ENCODE data around the gene GLIS1. TPM values are rescaled to one million over a fixed set of nuclear protein-coding genes. Genes with fewer than 3 reads are reported as not detected.

The GLIS1 gene
- total and polyA plus RNA-seq, 10 of the 15 experiments (the other 5 are each of a cell fraction or from before 2014, with no cell fraction given) = not detected

DNA sequence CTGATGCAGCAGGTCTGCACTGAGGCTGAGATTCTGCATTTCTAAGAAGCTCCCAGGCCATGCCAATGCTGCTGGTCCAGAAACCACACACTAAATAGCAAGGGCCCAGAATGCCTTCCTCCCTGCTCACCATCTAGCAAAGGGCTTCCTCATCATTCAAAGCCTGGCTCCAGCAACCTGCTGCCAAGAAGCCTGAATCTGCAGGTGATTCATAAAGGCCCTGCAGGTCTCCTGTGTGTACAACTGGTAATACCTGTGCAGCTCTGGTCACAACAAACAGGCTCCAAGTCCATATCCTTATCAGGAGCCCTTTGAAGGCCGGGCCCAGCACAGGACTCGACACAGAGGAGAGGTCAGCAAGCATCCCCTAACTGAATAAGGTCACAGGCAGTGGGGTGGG is 26.7 kb downstream of the GLIS1 start:
- no peaks in the 10 kb centered on the region; a peak in 3 of 4 replicates for H3K27me3 ChIP-seq (replicated peaks in 1 of 2; ENCODE audit: control insufficient read depth in 2 of 2, insufficient read depth in 2 of 2, low read length in 1 of 2)
- H3K36me3 ChIP-seq (ENCODE audit: control insufficient read depth in 2 of 2, insufficient read depth in 2 of 2, low read length in 1 of 2) = no peaks in the 10 kb centered on the region
- H4K20me1 ChIP-seq (ENCODE audit: control insufficient read depth, insufficient read depth) = no peaks in the 10 kb centered on the region
- no peak overlapping the region for H3K27ac ChIP-seq (ENCODE audit: control insufficient read depth, insufficient read depth)
- intact Hi-C loops (cut with micrococcal nuclease; ENCODE audit: unreplicated experiment) = no loop called here
- no peaks in the 10 kb centered on the region for H3K4me1 ChIP-seq (ENCODE audit: control insufficient read depth, insufficient read depth, low read length)
- H3K79me2 ChIP-seq (ENCODE audit: control insufficient read depth, insufficient read depth, low read length) = no peaks in the 10 kb centered on the region
- ATAC-seq (no peak), DNase-seq (ENCODE audit: low read depth, low spot score) (no peak), FAIRE-seq (no peak)
- H3K4me3 ChIP-seq = no peak overlapping the region
- H3K9me3 ChIP-seq (replicated peaks; ENCODE audit: control insufficient read depth, insufficient read depth, low read length) = no peaks in the 10 kb centered on the region
- no peak overlapping the region for H3K4me2 ChIP-seq (ENCODE audit: control insufficient read depth, insufficient read depth)
- H2AFZ ChIP-seq (ENCODE audit: control insufficient read depth, low read depth, low read length) = no peak overlapping the region
- H3K9ac ChIP-seq (ENCODE audit: control insufficient read depth, insufficient read depth, low read length) = no peak overlapping the region
- in situ Hi-C loops (cut with MboI) = no loop called here
- 0% methylated on average over 2 of the region's 2 CpGs for WGBS (ENCODE audit: insufficient coverage, insufficient replicate concordance, low lambda C conversion rate, missing lambda C conversion rate)
- POLR2A ChIA-PET = no interaction called here
- SMC1A ChIA-PET (ENCODE audit: uncharacterized antibody, unreplicated experiment) = no interaction called here
- RAD21 ChIA-PET (ENCODE audit: unreplicated experiment) = no interaction called here
- TF ChIP-seq, protein P1, sequence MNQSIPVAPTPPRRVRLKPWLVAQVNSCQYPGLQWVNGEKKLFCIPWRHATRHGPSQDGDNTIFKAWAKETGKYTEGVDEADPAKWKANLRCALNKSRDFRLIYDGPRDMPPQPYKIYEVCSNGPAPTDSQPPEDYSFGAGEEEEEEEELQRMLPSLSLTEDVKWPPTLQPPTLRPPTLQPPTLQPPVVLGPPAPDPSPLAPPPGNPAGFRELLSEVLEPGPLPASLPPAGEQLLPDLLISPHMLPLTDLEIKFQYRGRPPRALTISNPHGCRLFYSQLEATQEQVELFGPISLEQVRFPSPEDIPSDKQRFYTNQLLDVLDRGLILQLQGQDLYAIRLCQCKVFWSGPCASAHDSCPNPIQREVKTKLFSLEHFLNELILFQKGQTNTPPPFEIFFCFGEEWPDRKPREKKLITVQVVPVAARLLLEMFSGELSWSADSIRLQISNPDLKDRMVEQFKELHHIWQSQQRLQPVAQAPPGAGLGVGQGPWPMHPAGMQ (IDR thresholded peaks at IDR 0.05; ENCODE audit: borderline replicate concordance) = no peak
- TF ChIP-seq ZNF622 (IDR thresholded peaks at IDR 0.05) (no peak), MYB (IDR thresholded peaks at IDR 0.05; ENCODE audit: borderline replicate concordance, low read depth, low read length) (no peak), EP300 (IDR thresholded peaks at IDR 0.05; ENCODE audit: borderline replicate concordance in 1 of 2, control insufficient read depth in 1 of 2, low read depth in 2 of 2, low read length in 2 of 2) (no peak), POLR2AphosphoS2 (IDR thresholded peaks at IDR 0.05; ENCODE audit: low read depth, low read length) (no peak), STAT1 (conservative IDR thresholded peaks at IDR 0.05) (no peak), KAT2A (conservative IDR thresholded peaks at IDR 0.05; ENCODE audit: control insufficient read depth, low read depth, low read length) (no peak), BCL11A (IDR thresholded peaks at IDR 0.05; ENCODE audit: low read depth, low read length) (no peak), KDM1A (IDR thresholded peaks at IDR 0.05; ENCODE audit: borderline replicate concordance) (no peak), ESRRA (IDR thresholded peaks at IDR 0.05; ENCODE audit: low read length) (no peak), SREBF2 (IDR thresholded peaks at IDR 0.05; ENCODE audit: low read length) (no peak), KLF5 (IDR thresholded peaks at IDR 0.05; ENCODE audit: partially characterized antibody) (no peak), ZNF274 (IDR thresholded peaks at IDR 0.05; ENCODE audit: insufficient read depth, insufficient read length) (no peak), TBL1XR1 (IDR thresholded peaks at IDR 0.05; ENCODE audit: low read depth, low read length) (no peak), RBBP5 (conservative IDR thresholded peaks at IDR 0.05) (no peak), IKZF2 (IDR thresholded peaks at IDR 0.05) (no peak)
- TF ChIP-seq, protein P2, sequence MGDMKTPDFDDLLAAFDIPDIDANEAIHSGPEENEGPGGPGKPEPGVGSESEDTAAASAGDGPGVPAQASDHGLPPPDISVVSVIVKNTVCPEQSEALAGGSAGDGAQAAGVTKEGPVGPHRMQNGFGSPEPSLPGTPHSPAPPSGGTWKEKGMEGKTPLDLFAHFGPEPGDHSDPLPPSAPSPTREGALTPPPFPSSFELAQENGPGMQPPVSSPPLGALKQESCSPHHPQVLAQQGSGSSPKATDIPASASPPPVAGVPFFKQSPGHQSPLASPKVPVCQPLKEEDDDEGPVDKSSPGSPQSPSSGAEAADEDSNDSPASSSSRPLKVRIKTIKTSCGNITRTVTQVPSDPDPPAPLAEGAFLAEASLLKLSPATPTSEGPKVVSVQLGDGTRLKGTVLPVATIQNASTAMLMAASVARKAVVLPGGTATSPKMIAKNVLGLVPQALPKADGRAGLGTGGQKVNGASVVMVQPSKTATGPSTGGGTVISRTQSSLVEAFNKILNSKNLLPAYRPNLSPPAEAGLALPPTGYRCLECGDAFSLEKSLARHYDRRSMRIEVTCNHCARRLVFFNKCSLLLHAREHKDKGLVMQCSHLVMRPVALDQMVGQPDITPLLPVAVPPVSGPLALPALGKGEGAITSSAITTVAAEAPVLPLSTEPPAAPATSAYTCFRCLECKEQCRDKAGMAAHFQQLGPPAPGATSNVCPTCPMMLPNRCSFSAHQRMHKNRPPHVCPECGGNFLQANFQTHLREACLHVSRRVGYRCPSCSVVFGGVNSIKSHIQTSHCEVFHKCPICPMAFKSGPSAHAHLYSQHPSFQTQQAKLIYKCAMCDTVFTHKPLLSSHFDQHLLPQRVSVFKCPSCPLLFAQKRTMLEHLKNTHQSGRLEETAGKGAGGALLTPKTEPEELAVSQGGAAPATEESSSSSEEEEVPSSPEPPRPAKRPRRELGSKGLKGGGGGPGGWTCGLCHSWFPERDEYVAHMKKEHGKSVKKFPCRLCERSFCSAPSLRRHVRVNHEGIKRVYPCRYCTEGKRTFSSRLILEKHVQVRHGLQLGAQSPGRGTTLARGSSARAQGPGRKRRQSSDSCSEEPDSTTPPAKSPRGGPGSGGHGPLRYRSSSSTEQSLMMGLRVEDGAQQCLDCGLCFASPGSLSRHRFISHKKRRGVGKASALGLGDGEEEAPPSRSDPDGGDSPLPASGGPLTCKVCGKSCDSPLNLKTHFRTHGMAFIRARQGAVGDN (IDR thresholded peaks at IDR 0.05) = no peak
- TF ChIP-seq, protein P3, sequence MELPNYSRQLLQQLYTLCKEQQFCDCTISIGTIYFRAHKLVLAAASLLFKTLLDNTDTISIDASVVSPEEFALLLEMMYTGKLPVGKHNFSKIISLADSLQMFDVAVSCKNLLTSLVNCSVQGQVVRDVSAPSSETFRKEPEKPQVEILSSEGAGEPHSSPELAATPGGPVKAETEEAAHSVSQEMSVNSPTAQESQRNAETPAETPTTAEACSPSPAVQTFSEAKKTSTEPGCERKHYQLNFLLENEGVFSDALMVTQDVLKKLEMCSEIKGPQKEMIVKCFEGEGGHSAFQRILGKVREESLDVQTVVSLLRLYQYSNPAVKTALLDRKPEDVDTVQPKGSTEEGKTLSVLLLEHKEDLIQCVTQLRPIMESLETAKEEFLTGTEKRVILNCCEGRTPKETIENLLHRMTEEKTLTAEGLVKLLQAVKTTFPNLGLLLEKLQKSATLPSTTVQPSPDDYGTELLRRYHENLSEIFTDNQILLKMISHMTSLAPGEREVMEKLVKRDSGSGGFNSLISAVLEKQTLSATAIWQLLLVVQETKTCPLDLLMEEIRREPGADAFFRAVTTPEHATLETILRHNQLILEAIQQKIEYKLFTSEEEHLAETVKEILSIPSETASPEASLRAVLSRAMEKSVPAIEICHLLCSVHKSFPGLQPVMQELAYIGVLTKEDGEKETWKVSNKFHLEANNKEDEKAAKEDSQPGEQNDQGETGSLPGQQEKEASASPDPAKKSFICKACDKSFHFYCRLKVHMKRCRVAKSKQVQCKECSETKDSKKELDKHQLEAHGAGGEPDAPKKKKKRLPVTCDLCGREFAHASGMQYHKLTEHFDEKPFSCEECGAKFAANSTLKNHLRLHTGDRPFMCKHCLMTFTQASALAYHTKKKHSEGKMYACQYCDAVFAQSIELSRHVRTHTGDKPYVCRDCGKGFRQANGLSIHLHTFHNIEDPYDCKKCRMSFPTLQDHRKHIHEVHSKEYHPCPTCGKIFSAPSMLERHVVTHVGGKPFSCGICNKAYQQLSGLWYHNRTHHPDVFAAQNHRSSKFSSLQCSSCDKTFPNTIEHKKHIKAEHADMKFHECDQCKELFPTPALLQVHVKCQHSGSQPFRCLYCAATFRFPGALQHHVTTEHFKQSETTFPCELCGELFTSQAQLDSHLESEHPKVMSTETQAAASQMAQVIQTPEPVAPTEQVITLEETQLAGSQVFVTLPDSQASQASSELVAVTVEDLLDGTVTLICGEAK (IDR thresholded peaks at IDR 0.05; ENCODE audit: borderline replicate concordance) = no peak
- no TSS peak for BruUV-seq (replicated peaks)
- CTCF ChIA-PET = no interaction called here

Measured in GM12878 (cell line).